Measurements from ENCODE around the gene GARRE1.
A peak's percentile ranks its signal among the peaks of the same experiment; 100 is the strongest.
"Not testable (repeated sequence)": the region's sequence is repeated elsewhere in the genome, so short reads cannot be mapped to it uniquely, and the experiment has no call there.

Gene GARRE1

GRCh38 chr19:34246340-34246739, 8.0 kb upstream of the GARRE1 start:
- Histone ChIP-seq H3K27me3 (ENCODE audit: insufficient read depth, low read length) (no peaks in the 10 kb centered on the region), H3K4me1 (ENCODE audit: control insufficient read depth, insufficient read depth, low read length, unreplicated experiment) (peaks cover 4% of the 10 kb centered on the region), H3K4me3 (ENCODE audit: low read depth, low read length) (no peak overlapping the region), H2AFZ (ENCODE audit: low read length, unreplicated experiment) (no peak overlapping the region), H3K79me2 (ENCODE audit: control insufficient read depth, insufficient read depth, low read length, unreplicated experiment) (no peaks in the 10 kb centered on the region), H3K36me3 (ENCODE audit: insufficient read depth, low read length) (no peaks in the 10 kb centered on the region), H3K27ac (ENCODE audit: low read depth, low read length) (no peak overlapping the region)

DNA sequence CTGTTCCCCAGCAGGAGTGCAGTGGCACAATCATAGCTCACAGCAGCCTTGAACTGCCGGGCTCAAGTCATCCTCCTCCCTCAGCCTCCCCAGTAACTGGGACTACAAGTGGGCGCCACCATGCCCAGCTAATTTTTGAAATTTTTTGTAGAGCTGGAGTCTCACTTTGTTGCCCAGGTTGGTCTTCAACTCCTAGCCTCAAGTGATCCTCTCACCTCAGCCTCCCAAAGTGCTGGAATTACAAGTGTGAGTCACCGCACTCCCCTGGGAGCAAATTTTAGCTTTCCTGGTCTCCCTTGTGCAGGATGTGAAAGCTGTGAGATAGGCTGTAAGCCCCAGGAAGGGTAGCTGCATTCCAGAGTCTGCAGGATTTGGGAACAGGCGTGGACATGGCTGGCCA, 5.4 kb upstream of the GARRE1 start:
- H2AFZ ChIP-seq (ENCODE audit: low read length, unreplicated experiment): no peak overlapping the region
- no peak overlapping the region for H3K4me3 ChIP-seq (ENCODE audit: low read depth, low read length)
- no peaks in the 10 kb centered on the region for H3K36me3 ChIP-seq (ENCODE audit: insufficient read depth, low read length)
- H3K4me1 ChIP-seq (ENCODE audit: control insufficient read depth, insufficient read depth, low read length, unreplicated experiment): peaks cover under 1% of the 10 kb centered on the region
- no peak overlapping the region for H3K27ac ChIP-seq (ENCODE audit: low read depth, low read length)
- no peaks in the 10 kb centered on the region for H3K79me2 ChIP-seq (ENCODE audit: control insufficient read depth, insufficient read depth, low read length, unreplicated experiment)
- no peaks in the 10 kb centered on the region for H3K27me3 ChIP-seq (ENCODE audit: insufficient read depth, low read length)

DNA sequence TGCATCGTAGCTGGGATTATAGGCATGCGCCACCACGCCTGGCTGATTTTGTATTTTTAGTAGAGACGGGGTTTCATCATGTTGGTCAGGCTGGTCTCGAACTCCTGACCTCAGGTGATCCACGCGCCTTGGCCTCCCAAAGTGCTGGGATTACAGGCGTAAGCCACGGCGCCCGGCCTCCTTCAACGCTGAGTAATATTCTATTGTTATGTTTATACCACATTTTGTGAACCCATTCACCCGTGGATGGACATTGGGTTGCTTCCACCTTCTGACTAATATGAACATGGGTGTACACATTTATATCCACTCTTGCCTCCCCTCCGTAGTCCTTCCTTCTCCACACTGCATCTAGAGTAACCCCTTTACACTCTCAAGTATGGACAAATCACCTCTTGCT, 1.2 kb upstream of the GARRE1 start:
- H3K36me3 ChIP-seq (ENCODE audit: insufficient read depth, low read length); H2AFZ ChIP-seq (ENCODE audit: low read length, unreplicated experiment); H3K27me3 ChIP-seq (ENCODE audit: insufficient read depth, low read length); H3K4me3 ChIP-seq (ENCODE audit: low read depth, low read length); H3K27ac ChIP-seq (ENCODE audit: low read depth, low read length); H3K79me2 ChIP-seq (ENCODE audit: control insufficient read depth, insufficient read depth, low read length, unreplicated experiment); H3K4me1 ChIP-seq (ENCODE audit: control insufficient read depth, insufficient read depth, low read length, unreplicated experiment): not testable (repeated sequence)

GRCh38 chr19:34253681-34254045, 691 bp upstream of the GARRE1 start:
- H3K27ac ChIP-seq (ENCODE audit: low read depth, low read length); H3K79me2 ChIP-seq (ENCODE audit: control insufficient read depth, insufficient read depth, low read length, unreplicated experiment); H3K4me1 ChIP-seq (ENCODE audit: control insufficient read depth, insufficient read depth, low read length, unreplicated experiment); H3K36me3 ChIP-seq (ENCODE audit: insufficient read depth, low read length); H3K27me3 ChIP-seq (ENCODE audit: insufficient read depth, low read length): not testable (repeated sequence)
- Histone ChIP-seq H2AFZ (ENCODE audit: low read length, unreplicated experiment) (peak overlapping the region; percentile 85), H3K4me3 (ENCODE audit: low read depth, low read length) (peak overlapping the region; percentile 91)

DNA sequence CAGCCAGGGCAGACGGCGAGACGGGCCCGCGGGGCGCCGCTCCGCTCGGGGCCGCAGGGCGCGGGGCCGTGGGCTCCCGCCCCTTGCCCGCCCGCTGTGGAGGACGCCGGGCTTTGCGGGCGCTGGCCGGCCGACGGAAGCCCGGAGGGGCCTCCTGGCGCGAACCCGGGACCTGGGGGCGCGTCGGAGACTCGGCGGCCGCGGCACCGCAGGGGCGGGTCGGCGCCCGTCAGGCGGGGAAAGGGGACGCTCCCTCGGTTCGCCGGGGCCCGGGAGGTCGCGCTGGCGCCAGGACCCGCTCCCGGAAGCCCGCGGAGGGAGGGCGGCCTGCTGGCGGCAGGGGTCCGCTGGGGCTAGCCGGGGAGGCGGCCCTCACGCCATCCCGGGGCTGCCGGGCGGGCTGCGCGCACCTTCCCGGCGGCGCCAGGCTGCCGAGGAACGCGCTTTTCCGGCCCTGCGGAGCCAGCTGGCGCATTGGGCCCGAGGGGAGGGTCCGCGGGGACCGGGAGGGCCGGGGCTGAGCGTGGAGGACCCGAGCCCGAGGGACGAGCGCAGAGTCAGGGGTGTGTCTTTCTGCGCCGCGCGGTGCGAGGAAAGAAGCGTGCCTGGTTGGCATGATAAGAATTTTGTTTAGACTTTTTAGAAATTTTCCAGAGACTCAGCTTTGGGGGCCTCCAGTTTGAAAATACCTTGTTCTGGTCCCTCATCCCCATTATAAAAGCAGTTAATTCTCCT, 511 bp downstream of the GARRE1 start:
- no peak overlapping the region; the same call in 1 of the 2 replicates for H3K27ac ChIP-seq (ENCODE audit: low read depth, low read length)
- H3K36me3 ChIP-seq (ENCODE audit: insufficient read depth, low read length): no peaks in the 10 kb centered on the region
- peaks cover 8% of the 10 kb centered on the region for H3K79me2 ChIP-seq (ENCODE audit: control insufficient read depth, insufficient read depth, low read length, unreplicated experiment)
- H3K4me1 ChIP-seq (ENCODE audit: control insufficient read depth, insufficient read depth, low read length, unreplicated experiment): peaks cover 14% of the 10 kb centered on the region
- peak overlapping the region; percentile 50 for H2AFZ ChIP-seq (ENCODE audit: low read length, unreplicated experiment)
- H3K4me3 ChIP-seq (ENCODE audit: low read depth, low read length): peak overlapping the region; percentile 88
- no peaks in the 10 kb centered on the region for H3K27me3 ChIP-seq (ENCODE audit: insufficient read depth, low read length)

- no peak overlapping the region for H2AFZ ChIP-seq (ENCODE audit: low read length, unreplicated experiment)
- peaks cover 15% of the 10 kb centered on the region for H3K4me1 ChIP-seq (ENCODE audit: control insufficient read depth, insufficient read depth, low read length, unreplicated experiment)
- no peak overlapping the region for H3K27ac ChIP-seq (ENCODE audit: low read depth, low read length)
- peak overlapping the region; percentile 88 for H3K4me3 ChIP-seq (ENCODE audit: low read depth, low read length)
- peaks cover 8% of the 10 kb centered on the region for H3K79me2 ChIP-seq (ENCODE audit: control insufficient read depth, insufficient read depth, low read length, unreplicated experiment)
- no peaks in the 10 kb centered on the region for H3K27me3 ChIP-seq (ENCODE audit: insufficient read depth, low read length)
- H3K36me3 ChIP-seq (ENCODE audit: insufficient read depth, low read length): no peaks in the 10 kb centered on the region
These were observed 1.2 kb downstream of the GARRE1 start for GRCh38 chr19:34255546-34255945.

GRCh38 chr19:34256835-34257558, 2.6 kb downstream of the GARRE1 start:
- H3K79me2 ChIP-seq (ENCODE audit: control insufficient read depth, insufficient read depth, low read length, unreplicated experiment): peaks cover 13% of the 10 kb centered on the region
- H3K4me1 ChIP-seq (ENCODE audit: control insufficient read depth, insufficient read depth, low read length, unreplicated experiment): peaks cover 22% of the 10 kb centered on the region
- no peaks in the 10 kb centered on the region for H3K27me3 ChIP-seq (ENCODE audit: insufficient read depth, low read length)
- no peak overlapping the region for H3K27ac ChIP-seq (ENCODE audit: low read depth, low read length)
- H2AFZ ChIP-seq (ENCODE audit: low read length, unreplicated experiment): no peak overlapping the region
- no peak overlapping the region for H3K4me3 ChIP-seq (ENCODE audit: low read depth, low read length)
- H3K36me3 ChIP-seq (ENCODE audit: insufficient read depth, low read length): no peaks in the 10 kb centered on the region

DNA sequence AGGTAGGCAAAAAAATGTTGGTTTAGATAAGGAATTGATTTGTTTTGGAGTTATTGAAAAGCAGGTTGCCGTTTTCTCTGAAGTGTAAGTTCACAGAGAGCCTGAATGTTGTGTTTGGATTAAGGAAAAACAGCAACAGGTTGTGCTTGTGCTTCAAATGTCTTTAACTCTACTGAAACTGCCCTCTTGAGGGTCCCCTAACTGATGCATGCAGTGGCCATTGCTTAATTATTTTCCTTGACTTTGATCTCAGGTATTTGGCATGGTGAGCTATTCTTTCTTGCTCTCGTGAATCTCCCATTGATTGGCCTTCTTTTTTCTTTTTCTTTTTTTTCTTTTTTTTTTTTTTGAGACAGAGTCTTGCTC, 3.2 kb downstream of the GARRE1 start:
- no peaks in the 10 kb centered on the region for H3K36me3 ChIP-seq (ENCODE audit: insufficient read depth, low read length)
- no peaks in the 10 kb centered on the region for H3K27me3 ChIP-seq (ENCODE audit: insufficient read depth, low read length)
- H3K79me2 ChIP-seq (ENCODE audit: control insufficient read depth, insufficient read depth, low read length, unreplicated experiment): peaks cover 13% of the 10 kb centered on the region
- peaks cover 22% of the 10 kb centered on the region for H3K4me1 ChIP-seq (ENCODE audit: control insufficient read depth, insufficient read depth, low read length, unreplicated experiment)
- H3K27ac ChIP-seq (ENCODE audit: low read depth, low read length): no peak overlapping the region
- no peak overlapping the region for H3K4me3 ChIP-seq (ENCODE audit: low read depth, low read length)
- no peak overlapping the region for H2AFZ ChIP-seq (ENCODE audit: low read length, unreplicated experiment)

DNA sequence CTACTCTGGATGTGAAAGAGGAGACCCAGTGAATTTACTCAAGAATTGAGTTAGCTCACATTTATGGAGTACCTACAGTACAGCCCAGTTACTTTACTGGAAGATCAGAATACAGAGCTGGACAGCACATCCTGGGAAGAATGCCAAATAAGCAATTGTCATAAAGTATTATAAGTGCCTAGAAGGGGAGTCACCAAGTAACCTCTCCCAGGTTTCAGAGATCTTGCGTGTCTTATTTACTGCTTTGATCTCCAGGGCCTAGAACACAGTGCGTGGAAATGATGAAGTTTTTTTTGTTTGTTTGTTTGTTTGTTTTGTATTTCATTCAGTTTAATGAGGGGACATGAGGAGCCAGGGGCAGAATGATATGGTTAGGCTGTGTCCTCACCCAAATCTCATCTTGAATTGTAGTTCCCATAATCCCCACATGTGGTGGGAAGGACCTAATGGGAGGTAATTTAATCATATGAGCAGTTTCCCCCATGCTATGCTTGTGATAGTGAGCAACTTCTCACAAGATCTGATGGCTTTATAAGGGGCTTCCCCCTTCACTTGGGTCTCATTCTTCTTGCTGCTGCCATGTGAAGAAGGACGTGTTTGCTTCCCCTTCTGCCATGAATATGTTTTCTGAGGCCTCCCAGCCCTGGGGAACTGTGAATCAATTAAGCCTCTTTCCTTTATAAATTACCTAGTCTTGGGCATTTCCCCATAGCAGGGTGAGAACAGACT, 5.2 kb downstream of the GARRE1 start:
- Histone ChIP-seq H3K79me2 (ENCODE audit: control insufficient read depth, insufficient read depth, low read length, unreplicated experiment) (peaks cover 13% of the 10 kb centered on the region), H2AFZ (ENCODE audit: low read length, unreplicated experiment) (no peak overlapping the region), H3K27me3 (ENCODE audit: insufficient read depth, low read length) (no peaks in the 10 kb centered on the region), H3K36me3 (ENCODE audit: insufficient read depth, low read length) (no peaks in the 10 kb centered on the region), H3K4me1 (ENCODE audit: control insufficient read depth, insufficient read depth, low read length, unreplicated experiment) (peaks cover 22% of the 10 kb centered on the region), H3K4me3 (ENCODE audit: low read depth, low read length) (no peak overlapping the region), H3K27ac (ENCODE audit: low read depth, low read length) (no peak overlapping the region)

- Histone ChIP-seq H3K4me3 (ENCODE audit: low read depth, low read length) (no peak overlapping the region), H3K4me1 (ENCODE audit: control insufficient read depth, insufficient read depth, low read length, unreplicated experiment) (peaks cover 20% of the 10 kb centered on the region), H3K27me3 (ENCODE audit: insufficient read depth, low read length) (no peaks in the 10 kb centered on the region), H3K36me3 (ENCODE audit: insufficient read depth, low read length) (no peaks in the 10 kb centered on the region), H2AFZ (ENCODE audit: low read length, unreplicated experiment) (no peak overlapping the region), H3K27ac (ENCODE audit: low read depth, low read length) (no peak overlapping the region), H3K79me2 (ENCODE audit: control insufficient read depth, insufficient read depth, low read length, unreplicated experiment) (peaks cover 12% of the 10 kb centered on the region)
These were observed 6.4 kb downstream of the GARRE1 start for GRCh38 chr19:34260771-34261173.
